Activated CD4-positive, alpha-beta T cell treated with anti-CD3 and anti-CD28 coated beads for 1 hour (primary cell): ENCODE measurements around the gene HSD17B12.
A peak's percentile ranks its signal among the peaks of the same experiment; 100 is the strongest.

Source experiments
- DNase-seq: peaks from one replicate; pipeline ENCODE4 v3.0.0-alpha.2; 2020

HSD17B12 gene

GRCh38 chr11:43812471-43812870 lies 131.9 kb downstream of the HSD17B12 start:
- no peak for DNase-seq

- DNase-seq = no peak
Measured at GRCh38 chr11:43818220-43818619, 137.7 kb downstream of the HSD17B12 start.

- DNase-seq = no peak
Measured at GRCh38 chr11:43819926-43820325, 139.4 kb downstream of the HSD17B12 start.

GRCh38 chr11:43823316-43823715 lies 142.8 kb downstream of the HSD17B12 start:
- no peak for DNase-seq

DNA sequence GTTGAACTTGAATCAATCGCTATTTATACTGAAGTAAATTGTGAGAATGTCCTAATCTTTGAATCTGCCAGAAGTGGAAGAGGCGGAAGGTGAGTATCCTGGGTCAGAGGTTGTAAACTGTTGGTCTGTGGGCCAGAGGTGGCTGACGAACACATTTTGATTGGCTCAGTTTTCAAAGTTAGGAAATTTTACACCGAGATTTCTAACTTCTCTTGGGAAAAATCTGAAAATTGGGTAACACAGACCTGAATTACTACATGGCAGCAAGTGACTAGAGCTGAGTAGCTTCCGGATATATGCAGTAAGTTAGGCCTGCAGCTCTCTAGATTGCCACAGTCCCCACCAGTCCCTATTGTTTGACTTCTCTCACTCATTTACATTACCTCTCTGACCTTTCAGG lies 143.3 kb downstream of the HSD17B12 start:
- DNase-seq = no peak

DNA sequence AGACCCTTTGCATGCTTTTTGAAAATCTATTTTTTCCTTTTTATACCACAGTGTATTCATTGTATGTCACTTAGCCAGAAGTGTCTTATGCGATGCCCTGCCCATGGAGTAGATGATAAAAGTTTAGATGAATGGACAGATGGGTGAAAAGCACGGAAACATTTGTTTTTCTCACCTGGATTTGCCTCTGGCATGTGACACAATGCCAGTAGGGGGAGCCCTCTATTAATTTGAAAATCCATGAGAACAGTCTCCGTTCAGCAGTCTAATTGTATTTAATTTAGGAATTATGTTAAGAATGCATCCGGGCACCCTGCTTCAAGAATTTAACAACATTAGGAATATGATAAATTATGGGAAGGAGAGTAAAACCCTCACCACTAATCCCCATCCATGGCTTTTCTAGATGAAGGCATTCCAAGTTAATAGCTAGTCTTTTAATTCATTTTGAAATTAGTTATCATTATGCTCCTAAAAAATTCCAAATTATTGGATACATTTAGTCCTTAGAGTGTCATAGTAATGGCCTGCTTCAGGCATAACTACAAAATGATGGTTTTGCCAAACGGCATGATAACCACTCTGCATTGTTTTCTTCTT lies 144.8 kb downstream of the HSD17B12 start:
- no peak for DNase-seq

- peak; percentile 17 for DNase-seq
Measured at GRCh38 chr11:43830928-43831440, 150.4 kb downstream of the HSD17B12 start.

DNA sequence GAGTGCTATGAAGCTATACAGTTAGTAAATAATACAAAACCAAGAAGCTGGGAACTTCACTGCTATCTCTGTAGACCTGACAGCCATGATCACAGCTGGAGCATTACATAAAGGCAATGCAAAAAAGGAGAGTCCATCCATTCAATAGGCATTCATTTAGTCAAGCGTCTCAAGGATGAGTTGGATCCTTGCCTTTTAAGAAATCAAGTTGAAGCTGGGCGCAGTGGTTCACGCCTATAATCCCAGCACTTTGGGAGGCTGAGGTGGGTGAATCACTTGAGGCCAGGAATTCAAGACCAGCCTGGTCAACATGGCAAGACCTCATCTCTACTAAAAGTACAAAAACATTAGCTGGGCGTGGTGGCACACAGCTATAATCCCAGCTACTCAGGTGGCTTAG lies 152.0 kb downstream of the HSD17B12 start:
- DNase-seq = no peak

DNA sequence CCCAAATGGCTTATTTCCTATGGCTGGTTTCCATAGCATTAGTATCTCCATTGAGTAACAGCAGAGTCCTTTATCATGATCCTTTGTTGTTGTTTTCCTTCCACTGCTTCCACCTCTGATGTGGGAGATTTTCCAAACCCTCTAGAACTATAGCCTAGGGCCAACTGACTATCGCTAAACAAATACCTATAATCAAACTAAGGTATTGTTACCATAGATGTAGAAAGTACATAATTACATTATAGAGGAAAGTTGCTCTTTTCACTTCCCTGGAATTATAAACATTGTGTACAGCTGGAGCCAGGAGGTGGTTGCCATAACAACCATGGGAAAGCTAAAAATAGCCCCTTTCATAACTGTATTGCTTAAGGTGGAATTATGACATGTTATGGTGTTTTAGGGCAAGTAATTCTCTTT lies 153.1 kb downstream of the HSD17B12 start:
- DNase-seq = no peak

DNA sequence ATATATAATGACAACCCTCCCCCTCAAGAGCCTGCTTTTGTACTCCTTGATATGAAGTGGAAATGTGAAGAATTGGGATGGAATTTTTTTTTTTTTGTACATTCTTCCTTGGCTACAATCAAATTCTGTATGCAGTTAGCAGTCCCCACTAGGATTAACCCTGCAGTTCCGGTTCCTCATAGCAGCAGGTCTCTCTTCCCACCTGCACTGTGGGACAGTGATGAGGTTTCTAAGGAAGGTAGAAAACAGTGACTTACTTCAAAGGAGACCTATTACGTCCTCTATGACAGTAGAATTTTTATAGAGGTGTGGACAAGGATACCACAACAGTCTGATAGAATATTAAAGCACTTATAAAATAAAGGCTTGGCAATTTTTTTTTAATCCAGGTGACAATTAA lies 153.7 kb downstream of the HSD17B12 start:
- no peak for DNase-seq

GRCh38 chr11:43835104-43835503 lies 154.6 kb downstream of the HSD17B12 start:
- DNase-seq = no peak

DNA sequence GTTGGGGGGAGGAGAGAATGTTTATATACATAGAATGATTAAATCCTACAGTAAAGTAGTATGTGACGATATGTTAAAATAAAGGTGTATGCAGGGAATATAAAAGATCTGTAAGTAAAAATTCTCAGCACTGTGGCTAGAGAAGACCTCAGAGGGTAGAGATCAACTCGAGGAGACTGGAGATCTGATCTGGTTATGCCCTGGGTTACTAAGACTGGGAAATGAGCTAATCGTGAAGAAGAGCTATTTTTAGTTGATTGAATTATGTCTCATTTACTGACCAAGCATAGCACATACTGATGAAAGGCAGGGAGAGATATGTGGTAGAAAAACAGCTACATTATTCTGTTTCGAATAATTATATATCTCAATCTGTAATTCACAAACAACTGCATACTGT lies 157.3 kb downstream of the HSD17B12 start:
- DNase-seq = no peak

DNA sequence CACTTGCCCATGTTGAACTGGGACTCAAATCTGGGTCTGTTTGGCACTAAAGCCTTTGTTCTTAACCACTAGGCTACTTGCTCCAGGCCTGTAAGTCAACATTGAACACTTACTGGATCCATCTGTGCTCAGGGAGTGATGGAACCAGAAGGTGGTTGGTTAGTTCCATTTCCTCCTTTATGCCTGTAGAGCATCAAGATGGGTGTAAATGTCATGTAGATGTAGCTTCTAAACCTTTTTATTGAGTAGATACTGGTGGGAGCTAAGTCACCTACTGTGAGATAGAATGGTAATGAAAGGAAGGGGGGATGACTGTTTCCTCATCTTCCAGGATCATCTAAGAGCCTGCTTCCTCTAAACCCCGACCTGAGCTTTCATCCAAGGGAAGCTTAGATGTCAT lies 161.5 kb downstream of the HSD17B12 start:
- DNase-seq = no peak

GRCh38 chr11:43845816-43846215 lies 165.3 kb downstream of the HSD17B12 start:
- no peak for DNase-seq

- peak; percentile 35 for DNase-seq
Measured at GRCh38 chr11:43852057-43852636, 171.6 kb downstream of the HSD17B12 start.

DNA sequence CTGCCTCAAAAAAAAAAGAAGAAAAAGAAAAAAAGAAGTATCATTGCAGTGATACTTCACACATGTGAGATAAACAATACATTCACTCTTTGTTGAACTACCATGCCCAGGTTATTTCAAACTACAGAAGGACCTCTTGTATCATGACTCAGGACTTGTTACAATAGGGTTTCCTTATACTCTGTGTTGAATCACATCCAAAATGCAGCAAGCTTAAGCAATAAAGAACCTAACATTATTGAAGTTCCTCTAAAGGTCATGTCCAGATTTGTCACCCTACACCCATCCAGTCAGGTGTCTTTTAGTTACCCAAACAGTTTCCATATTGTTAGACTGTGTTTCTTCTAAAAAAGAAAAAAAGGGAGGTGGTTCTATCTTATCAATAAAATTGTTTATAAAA lies 173.2 kb downstream of the HSD17B12 start:
- DNase-seq = no peak

GRCh38 chr11:43856993-43857392 lies 176.5 kb downstream of the HSD17B12 start:
- DNase-seq = no peak

- DNase-seq = no peak
Measured at GRCh38 chr11:43861141-43861540, 180.6 kb downstream of the HSD17B12 start.

- no peak for DNase-seq
Measured at GRCh38 chr11:43866520-43866919, 186.0 kb downstream of the HSD17B12 start.

DNA sequence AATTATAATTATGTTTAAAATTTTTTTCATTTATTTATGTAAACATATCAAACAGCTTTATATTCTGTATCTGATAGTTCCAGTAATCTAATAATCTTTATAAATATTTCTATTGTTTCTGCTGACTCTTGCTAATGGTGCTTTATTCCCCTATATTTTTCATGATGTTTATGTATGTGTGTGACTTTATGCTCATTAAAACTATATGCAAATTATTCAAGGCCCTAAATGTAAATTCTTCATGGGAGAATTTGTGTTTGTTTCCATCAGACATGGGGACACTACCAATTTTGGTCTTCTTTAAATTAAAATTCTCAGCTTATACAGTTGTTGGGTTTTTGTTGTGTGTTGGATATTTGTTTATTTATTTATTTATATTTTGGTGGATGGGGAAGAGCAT lies 186.4 kb downstream of the HSD17B12 start:
- no peak for DNase-seq

DNA sequence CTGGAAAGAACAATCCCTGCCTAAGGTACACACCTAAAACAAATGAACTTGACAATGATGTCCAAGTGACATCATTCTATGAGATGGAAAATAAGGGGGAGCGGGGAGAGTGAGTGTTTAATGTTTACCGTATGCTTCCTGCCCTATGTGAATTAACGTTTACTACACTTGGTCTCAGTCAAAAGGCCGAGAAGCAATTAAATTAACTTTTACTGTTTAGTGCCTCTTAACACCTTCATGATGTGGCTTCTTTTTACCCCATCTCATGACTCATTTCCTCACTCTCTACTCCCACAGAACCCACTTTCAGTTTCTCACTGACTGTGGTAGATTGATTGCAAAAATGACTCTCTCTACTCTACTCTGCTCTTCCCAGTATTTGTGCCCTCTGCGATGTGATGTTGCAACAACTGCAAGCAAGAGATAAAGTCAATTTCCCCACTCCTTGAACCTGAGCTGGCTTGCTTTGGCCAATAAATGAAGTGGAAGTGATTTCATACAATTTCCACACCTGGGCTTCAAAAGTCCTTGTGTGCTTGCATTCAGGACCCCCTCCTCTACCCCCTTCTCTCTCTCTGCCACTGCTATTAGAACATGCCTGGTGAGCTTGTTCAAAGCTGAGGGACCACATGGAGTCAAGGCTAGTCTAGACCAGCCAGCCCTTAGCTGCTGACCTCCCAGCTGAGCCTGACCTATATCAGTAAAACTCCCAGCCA lies 188.5 kb downstream of the HSD17B12 start:
- DNase-seq = no peak

- no peak for DNase-seq
Measured at GRCh38 chr11:43871051-43871450, 190.5 kb downstream of the HSD17B12 start.

DNA sequence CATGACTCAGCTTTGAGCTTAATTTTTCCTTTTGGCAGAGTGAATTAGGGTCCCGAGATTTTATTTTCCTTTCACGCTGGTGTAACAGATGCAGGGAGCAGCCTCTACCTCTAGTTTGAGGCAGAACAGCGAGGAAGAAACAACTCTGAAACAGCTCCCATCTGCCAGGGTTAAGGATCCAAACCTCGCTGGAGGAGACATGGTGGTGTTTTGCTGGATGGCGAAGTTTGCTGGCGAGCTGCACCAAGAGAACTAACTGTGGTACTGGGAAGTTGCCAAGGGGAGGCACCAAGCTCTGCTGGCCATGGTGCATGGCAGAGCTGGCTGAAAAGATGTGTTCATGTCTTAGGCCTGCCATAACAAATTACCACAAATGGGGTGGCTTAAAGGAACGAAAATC lies 192.5 kb downstream of the HSD17B12 start:
- DNase-seq = no peak

GRCh38 chr11:43874078-43874477 lies 193.5 kb downstream of the HSD17B12 start:
- no peak for DNase-seq
